NCI-H446 (cell line): ENCODE results near the gene USH2A.

Experiments used
- DNase-seq, 2 experiments: peaks; one replicate each; lab custom pipeline; 2025; lab: John Stamatoyannopoulos, UW

The USH2A gene

GRCh38 chr1:215600258-215600792 is 822.9 kb downstream of the USH2A start:
- DNase-seq = no peak

- DNase-seq = peak; percentile 26 to 50
Observed at GRCh38 chr1:215599418-215600074, 823.7 kb downstream of the USH2A start.

GRCh38 chr1:215597961-215598360 is 825.3 kb downstream of the USH2A start:
- DNase-seq = no peak

GRCh38 chr1:215595231-215595630 is 828.0 kb downstream of the USH2A start:
- no peak for DNase-seq

- no peak for DNase-seq
Observed at GRCh38 chr1:215594640-215595039, 828.6 kb downstream of the USH2A start.

- DNase-seq = no peak
Observed at GRCh38 chr1:215590779-215591491, 832.3 kb downstream of the USH2A start.

- DNase-seq = no peak
Observed at GRCh38 chr1:215589650-215590435, 833.4 kb downstream of the USH2A start.

GRCh38 chr1:215584389-215584788 is 838.9 kb downstream of the USH2A start:
- DNase-seq = no peak

GRCh38 chr1:215583185-215583749 is 840.0 kb downstream of the USH2A start:
- DNase-seq = no peak

- DNase-seq = no peak
Observed at GRCh38 chr1:215581896-215582295, 841.4 kb downstream of the USH2A start.
